Smooth muscle cell (in vitro differentiated cells): ENCODE results near the gene RPL7A. TPM values are rescaled to one million over a fixed set of nuclear protein-coding genes. Genes with fewer than 3 reads are reported as not detected.

ENCODE experiments used
- DNase-seq: peaks from one replicate; lab custom pipeline; 2025; ENCODE audit not compliant: unreplicated experiment; lab: John Stamatoyannopoulos, UW
- H2AFZ ChIP-seq: fragments of 200-600 bp; sonication (generic); 2 replicates; pipeline ENCODE4 v1.6.0; 2016; ENCODE audit warnings: antibody characterized with exemption, low read depth, mild to moderate bottlenecking
- H3F3A ChIP-seq: fragments of 200-600 bp; sonication (generic); 2 replicates; pipeline ENCODE4 v1.6.0; 2017; ENCODE audit warnings: antibody characterized with exemption, low read depth
- H3K27ac ChIP-seq: fragments of 200-600 bp; sonication (generic); 2 replicates; pipeline ENCODE4 v1.5.1; 2016; ENCODE audit warnings: low read depth, mild to moderate bottlenecking
- H3K27me3 ChIP-seq: fragments of 200-600 bp; sonication (generic); 2 replicates; pipeline ENCODE4 v1.6.1; 2016; ENCODE audit warnings: low read depth, mild to moderate bottlenecking
- H3K36me3 ChIP-seq: fragments of 200-600 bp; sonication (generic); 2 replicates; pipeline ENCODE4 v1.5.1; 2016; ENCODE audit warnings: low read depth
- H3K4me1 ChIP-seq: fragments of 200-600 bp; sonication (generic); 2 replicates; pipeline ENCODE4 v1.5.1; 2016; ENCODE audit warnings: low read depth
- H3K4me2 ChIP-seq: fragments of 200-600 bp; sonication (generic); 2 replicates; pipeline ENCODE4 v1.6.0; 2016; ENCODE audit warnings: mild to moderate bottlenecking
- H3K4me3 ChIP-seq: fragments of 200-600 bp; sonication (generic); 2 replicates; pipeline ENCODE4 v1.5.1; 2016; ENCODE audit warnings: mild to moderate bottlenecking
- H3K79me2 ChIP-seq: fragments of 200-600 bp; sonication (generic); 2 replicates; pipeline ENCODE4 v1.6.0; 2016; ENCODE audit warnings: low read depth, mild to moderate bottlenecking
- H3K9ac ChIP-seq: fragments of 200-600 bp; sonication (generic); 2 replicates; pipeline ENCODE4 v1.6.0; 2016; ENCODE audit warnings: low read depth
- H3K9me3 ChIP-seq: fragments of 200-600 bp; sonication (generic); replicated peaks from 2 replicates; pipeline ENCODE4 v1.5.1; 2016; ENCODE audit warnings: low read depth
- H4K20me1 ChIP-seq: fragments of 200-600 bp; sonication (generic); 2 replicates; pipeline ENCODE4 v1.6.0; 2016; ENCODE audit warnings: low read depth
- WGBS: methylation state at CpG from one replicate; pipeline ENCODE4 v1.1.7; 2016; ENCODE audit warnings: low lambda C conversion rate; 5-methylcytosine and 5-hydroxymethylcytosine counted together
- polyA plus RNA-seq: library from polyadenylated mRNA; unstranded; fragments of >200 nt; fragmentation: Nextera tagmentation; extraction: Ambion mirVana; gene quantifications from 2 replicates; pipeline ENCODE4 v1.2.1, GENCODE V29; 2016
- small RNA-seq: library from RNA; depleted of rRNA; stranded (forward); fragments of <200 nt; gene quantifications from one replicate; pipeline ENCODE3, GENCODE V24; 2014
- total RNA-seq: library from RNA; depleted of rRNA; stranded (reverse); fragments of >200 nt; gene quantifications from 2 replicates; pipeline ENCODE4 v1.2.3, GENCODE V29; 2014
- TF ChIP-seq, protein P1 (sequence below): fragments of 200-600 bp; sonication (generic); IDR thresholded peaks from 2 replicates; pipeline ENCODE4 v1.5.1; 2017; ENCODE audit warnings: borderline replicate concordance, mild to moderate bottlenecking, antibody characterized with exemption; ENCODE audit not compliant: insufficient read depth, poor library complexity, severe bottlenecking

The RPL7A gene
- total and polyA plus RNA-seq, 2 experiments from 2014 or later: 372 to 1,254 TPM

DNA sequence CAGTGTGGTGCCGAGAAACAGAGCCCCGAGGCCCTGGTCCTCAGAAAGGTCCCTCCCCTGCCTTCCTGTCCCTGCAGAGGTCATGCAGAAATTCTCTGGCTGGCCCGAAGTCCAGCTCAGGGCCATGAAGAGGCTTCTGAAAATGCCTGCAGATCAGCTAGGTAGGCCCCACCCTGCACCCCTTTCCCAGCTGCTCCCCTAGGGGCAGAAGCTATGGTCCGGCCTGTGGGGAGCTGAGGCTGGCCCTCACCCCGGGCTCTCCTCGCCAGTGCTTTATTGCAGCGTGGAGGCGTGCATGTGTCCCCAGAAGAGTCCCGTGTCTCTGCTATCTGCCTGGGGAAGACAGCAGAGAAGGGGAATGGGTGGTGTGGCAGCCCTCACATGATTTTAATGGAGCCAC lies 49.9 kb downstream of the RPL7A start:
- H3K36me3 ChIP-seq: no peaks in the 10 kb centered on the region
- no peak overlapping the region for H3K27ac ChIP-seq
- H3K9me3 ChIP-seq: no peaks in the 10 kb centered on the region
- no peak overlapping the region for H2AFZ ChIP-seq
- H3F3A ChIP-seq: no peaks in the 10 kb centered on the region
- H4K20me1 ChIP-seq: no peaks in the 10 kb centered on the region
- no peaks in the 10 kb centered on the region for H3K27me3 ChIP-seq
- no peak overlapping the region for H3K9ac ChIP-seq
- no peak overlapping the region for H3K4me2 ChIP-seq
- DNase-seq: no peak
- 92% methylated on average over 9 of the region's 9 CpGs for WGBS
- H3K4me3 ChIP-seq: no peak overlapping the region
- no peaks in the 10 kb centered on the region for H3K4me1 ChIP-seq
- TF ChIP-seq, protein P1, sequence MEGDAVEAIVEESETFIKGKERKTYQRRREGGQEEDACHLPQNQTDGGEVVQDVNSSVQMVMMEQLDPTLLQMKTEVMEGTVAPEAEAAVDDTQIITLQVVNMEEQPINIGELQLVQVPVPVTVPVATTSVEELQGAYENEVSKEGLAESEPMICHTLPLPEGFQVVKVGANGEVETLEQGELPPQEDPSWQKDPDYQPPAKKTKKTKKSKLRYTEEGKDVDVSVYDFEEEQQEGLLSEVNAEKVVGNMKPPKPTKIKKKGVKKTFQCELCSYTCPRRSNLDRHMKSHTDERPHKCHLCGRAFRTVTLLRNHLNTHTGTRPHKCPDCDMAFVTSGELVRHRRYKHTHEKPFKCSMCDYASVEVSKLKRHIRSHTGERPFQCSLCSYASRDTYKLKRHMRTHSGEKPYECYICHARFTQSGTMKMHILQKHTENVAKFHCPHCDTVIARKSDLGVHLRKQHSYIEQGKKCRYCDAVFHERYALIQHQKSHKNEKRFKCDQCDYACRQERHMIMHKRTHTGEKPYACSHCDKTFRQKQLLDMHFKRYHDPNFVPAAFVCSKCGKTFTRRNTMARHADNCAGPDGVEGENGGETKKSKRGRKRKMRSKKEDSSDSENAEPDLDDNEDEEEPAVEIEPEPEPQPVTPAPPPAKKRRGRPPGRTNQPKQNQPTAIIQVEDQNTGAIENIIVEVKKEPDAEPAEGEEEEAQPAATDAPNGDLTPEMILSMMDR: no peak
- H3K79me2 ChIP-seq: no peaks in the 10 kb centered on the region

DNA sequence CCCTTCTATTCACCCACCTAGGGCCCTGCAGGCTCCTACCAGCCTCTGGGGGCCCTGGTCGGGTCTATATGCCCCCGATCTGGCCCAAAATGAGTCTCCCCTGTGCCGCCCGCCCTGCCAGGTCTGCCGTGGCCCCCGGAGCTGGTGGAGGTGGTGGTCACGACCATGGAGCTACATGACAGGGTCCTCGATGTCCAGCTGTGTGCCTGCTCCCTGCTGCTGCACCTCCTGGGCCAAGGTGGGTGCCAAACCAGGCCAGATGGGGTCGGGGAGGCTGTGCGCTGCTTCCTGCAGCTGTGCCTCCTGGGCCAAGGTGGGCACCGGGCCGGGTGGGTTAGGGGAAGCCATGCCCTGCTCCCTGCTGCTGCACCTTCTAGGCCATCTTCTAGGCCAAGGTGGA lies 52.3 kb downstream of the RPL7A start:
- Histone ChIP-seq H3K4me3 (no peak overlapping the region), H3K4me2 (no peak overlapping the region), H3K36me3 (no peaks in the 10 kb centered on the region), H4K20me1 (peaks cover 10% of the 10 kb centered on the region), H3K9me3 (no peaks in the 10 kb centered on the region), H3K9ac (no peak overlapping the region), H3K79me2 (no peaks in the 10 kb centered on the region), H3K27ac (no peak overlapping the region), H3F3A (no peaks in the 10 kb centered on the region), H2AFZ (no peak overlapping the region), H3K27me3 (no peaks in the 10 kb centered on the region), H3K4me1 (no peaks in the 10 kb centered on the region)
- 95% methylated on average over 12 of the region's 12 CpGs for WGBS
- DNase-seq: no peak
- TF ChIP-seq, protein P1: no peak

Small RNA genes within 50 kb of the gene (small RNA-seq; reads per million reads assigned to genes)
- not detected for gene RF00019
- gene SNORD24: not detected
- not detected for gene SNORD36A
- not detected for gene SNORD36B
- not detected for gene SNORD36C

Other genes with a start within 250 kb of the RPL7A start
- 27.8 and 28.5 TPM in 2 replicates for gene RALGDS, start 227.0 kb upstream of the RPL7A start, total RNA-seq
- gene RALGDS, start 227.0 kb upstream of the RPL7A start, polyA plus RNA-seq: 37.7 and 43.7 TPM in 2 replicates
- 8.2 and 11.3 TPM in 2 replicates for gene GBGT1, start 184.3 kb upstream of the RPL7A start, total RNA-seq
- gene GBGT1, start 184.3 kb upstream of the RPL7A start, polyA plus RNA-seq: 4.5 and 6.7 TPM in 2 replicates
- gene OBP2B, start 139.0 kb upstream of the RPL7A start, total RNA-seq: not detected in 2 replicates
- not detected in 2 replicates for gene OBP2B, start 139.0 kb upstream of the RPL7A start, polyA plus RNA-seq
- gene ABO, start 73.0 kb upstream of the RPL7A start, total RNA-seq: 0.67 and 1.0 TPM in 2 replicates
- gene ABO, start 73.0 kb upstream of the RPL7A start, polyA plus RNA-seq: 0.37 and 2.1 TPM in 2 replicates
- 8.1 and 11.7 TPM in 2 replicates for gene SURF6, start 12.0 kb upstream of the RPL7A start, total RNA-seq
- 16.5 and 17.8 TPM in 2 replicates for gene SURF6, start 12.0 kb upstream of the RPL7A start, polyA plus RNA-seq
- 8.3 and 9.0 TPM in 2 replicates for gene MED22, start 87 bp upstream of the RPL7A start, total RNA-seq
- 15.8 and 17.9 TPM in 2 replicates for gene MED22, start 87 bp upstream of the RPL7A start, polyA plus RNA-seq
- gene SURF1, start 8.3 kb downstream of the RPL7A start, total RNA-seq: 23.8 and 33.5 TPM in 2 replicates
- 57.7 and 60.7 TPM in 2 replicates for gene SURF1, start 8.3 kb downstream of the RPL7A start, polyA plus RNA-seq
- gene SURF2, start 8.3 kb downstream of the RPL7A start, total RNA-seq: 2.8 and 11.4 TPM in 2 replicates
- 21.4 and 28.9 TPM in 2 replicates for gene SURF2, start 8.3 kb downstream of the RPL7A start, polyA plus RNA-seq
- 353 and 377 TPM in 2 replicates for gene SURF4, start 27.8 kb downstream of the RPL7A start, total RNA-seq
- gene SURF4, start 27.8 kb downstream of the RPL7A start, polyA plus RNA-seq: 340 and 396 TPM in 2 replicates
- gene STKLD1, start 28.1 kb downstream of the RPL7A start, total RNA-seq: 2.7 TPM in 1 of 2 replicates, not detected in the other
- gene STKLD1, start 28.1 kb downstream of the RPL7A start, polyA plus RNA-seq: 0.90 and 0.99 TPM in 2 replicates
- gene REXO4, start 69.8 kb downstream of the RPL7A start, total RNA-seq: 11.5 and 12.9 TPM in 2 replicates
- 18.5 and 21.6 TPM in 2 replicates for gene REXO4, start 69.8 kb downstream of the RPL7A start, polyA plus RNA-seq
- 1.4 and 3.1 TPM in 2 replicates for gene ADAMTS13, start 74.1 kb downstream of the RPL7A start, total RNA-seq
- 3.7 and 6.8 TPM in 2 replicates for gene ADAMTS13, start 74.1 kb downstream of the RPL7A start, polyA plus RNA-seq
- gene CACFD1, start 111.8 kb downstream of the RPL7A start, total RNA-seq: 5.8 and 8.9 TPM in 2 replicates
- gene CACFD1, start 111.8 kb downstream of the RPL7A start, polyA plus RNA-seq: 22.8 and 27.1 TPM in 2 replicates
- gene SLC2A6, start 130.9 kb downstream of the RPL7A start, total RNA-seq: 12.7 and 13.8 TPM in 2 replicates
- 21.0 and 28.3 TPM in 2 replicates for gene SLC2A6, start 130.9 kb downstream of the RPL7A start, polyA plus RNA-seq
- gene MYMK, start 176.7 kb downstream of the RPL7A start, total RNA-seq: not detected in 2 replicates
- gene MYMK, start 176.7 kb downstream of the RPL7A start, polyA plus RNA-seq: not detected in 2 replicates
- 8.1 and 8.9 TPM in 2 replicates for gene ADAMTSL2, start 186.5 kb downstream of the RPL7A start, total RNA-seq
- gene ADAMTSL2, start 186.5 kb downstream of the RPL7A start, polyA plus RNA-seq: 8.9 and 10.5 TPM in 2 replicates